ENCODE results near the gene CRELD2.

The CRELD2 gene

DNA sequence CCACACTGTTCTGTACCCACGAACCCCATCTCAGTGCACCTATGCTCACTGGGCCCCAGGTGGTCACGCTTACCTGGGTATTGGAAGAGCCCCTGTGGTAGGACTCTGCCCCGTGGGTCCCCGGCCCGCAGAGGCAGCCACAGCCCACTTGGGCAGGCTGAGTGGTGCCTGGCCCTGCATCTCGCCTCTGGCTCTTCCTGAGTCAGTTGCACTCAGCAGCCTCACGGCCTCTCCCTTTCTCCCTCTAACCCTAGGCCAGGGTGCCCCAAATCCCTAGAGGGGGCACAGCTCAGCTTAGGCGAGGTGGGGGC, 9.7 kb downstream of the CRELD2 start:
- H3K9me3 ChIP-seq (ENCODE audit: control insufficient read depth, low read depth, low read length): no peaks in the 10 kb centered on the region
- no peak overlapping the region for H3K27ac ChIP-seq (ENCODE audit: low read length)
- no peaks in the 10 kb centered on the region for H3K4me1 ChIP-seq (ENCODE audit: control insufficient read depth, low read depth, low read length)
- H3K4me3 ChIP-seq (ENCODE audit: low read length): no peak overlapping the region
- peaks cover 15% of the 10 kb centered on the region for H3K27me3 ChIP-seq (ENCODE audit: control insufficient read depth, insufficient read depth, low read length)
- H3K36me3 ChIP-seq (ENCODE audit: control insufficient read depth, low read depth, low read length): no peaks in the 10 kb centered on the region
- no peak overlapping the region for H3K9ac ChIP-seq (ENCODE audit: low read length)

GRCh38 chr22:49928555-49929210, 10.2 kb downstream of the CRELD2 start:
- H3K4me1 ChIP-seq (ENCODE audit: control insufficient read depth, low read depth, low read length): no peaks in the 10 kb centered on the region
- H3K9ac ChIP-seq (ENCODE audit: low read length): no peak overlapping the region
- H3K27me3 ChIP-seq (ENCODE audit: control insufficient read depth, insufficient read depth, low read length): peaks cover 15% of the 10 kb centered on the region
- H3K9me3 ChIP-seq (ENCODE audit: control insufficient read depth, low read depth, low read length): no peaks in the 10 kb centered on the region
- no peak overlapping the region for H3K27ac ChIP-seq (ENCODE audit: low read length)
- no peak overlapping the region for H3K4me3 ChIP-seq (ENCODE audit: low read length)
- no peaks in the 10 kb centered on the region for H3K36me3 ChIP-seq (ENCODE audit: control insufficient read depth, low read depth, low read length)

DNA sequence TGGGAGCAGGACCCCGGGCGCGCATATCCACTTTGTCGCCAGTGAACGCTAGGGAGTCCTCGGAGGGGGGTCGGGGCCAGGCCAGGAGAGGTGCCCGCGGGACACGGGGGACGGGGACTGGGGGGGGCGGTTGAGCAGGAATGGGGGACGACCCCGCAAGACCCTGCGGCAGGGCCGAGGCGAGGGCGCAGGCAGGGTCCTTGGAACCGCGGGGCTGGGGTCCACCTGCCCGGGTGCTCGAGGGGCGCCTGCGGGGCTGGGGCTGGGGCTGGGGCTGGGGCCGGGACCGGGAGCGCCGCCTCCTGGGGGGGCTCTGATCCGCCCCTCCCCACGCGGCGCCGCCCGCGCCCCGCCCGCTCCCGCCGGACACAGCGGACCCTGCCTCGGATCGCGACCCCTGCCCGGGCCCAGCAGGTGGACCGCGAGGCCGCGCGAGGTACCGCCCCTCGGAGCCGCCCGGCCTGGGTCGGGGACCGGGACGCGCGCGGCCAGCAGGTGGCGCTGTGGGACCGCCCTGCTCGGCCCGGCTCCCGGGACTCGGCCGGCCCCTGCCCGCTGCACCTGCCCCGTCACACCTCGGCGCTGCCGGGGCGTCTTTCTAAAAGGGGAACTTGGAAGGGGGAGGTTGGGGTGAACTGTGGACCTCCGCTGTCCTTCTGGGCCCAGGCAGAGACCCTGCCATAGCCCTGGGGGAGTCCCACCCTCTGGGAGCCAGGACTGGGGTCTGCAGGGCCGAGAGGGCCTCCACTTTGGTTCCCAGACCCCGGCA, 11.0 kb downstream of the CRELD2 start:
- no peak overlapping the region for H3K9ac ChIP-seq (ENCODE audit: low read length)
- peaks cover 15% of the 10 kb centered on the region for H3K27me3 ChIP-seq (ENCODE audit: control insufficient read depth, insufficient read depth, low read length)
- no peaks in the 10 kb centered on the region for H3K4me1 ChIP-seq (ENCODE audit: control insufficient read depth, low read depth, low read length)
- no peak overlapping the region for H3K4me3 ChIP-seq (ENCODE audit: low read length)
- H3K27ac ChIP-seq (ENCODE audit: low read length): no peak overlapping the region
- H3K36me3 ChIP-seq (ENCODE audit: control insufficient read depth, low read depth, low read length): no peaks in the 10 kb centered on the region
- no peaks in the 10 kb centered on the region for H3K9me3 ChIP-seq (ENCODE audit: control insufficient read depth, low read depth, low read length)

- Histone ChIP-seq H3K4me3 (ENCODE audit: low read length) (no peak overlapping the region), H3K27me3 (ENCODE audit: control insufficient read depth, insufficient read depth, low read length) (peaks cover 15% of the 10 kb centered on the region), H3K36me3 (ENCODE audit: control insufficient read depth, low read depth, low read length) (no peaks in the 10 kb centered on the region), H3K9me3 (ENCODE audit: control insufficient read depth, low read depth, low read length) (no peaks in the 10 kb centered on the region), H3K9ac (ENCODE audit: low read length) (no peak overlapping the region), H3K4me1 (ENCODE audit: control insufficient read depth, low read depth, low read length) (no peaks in the 10 kb centered on the region), H3K27ac (ENCODE audit: low read length) (no peak overlapping the region)
These were observed 11.7 kb downstream of the CRELD2 start for GRCh38 chr22:49929994-49930575.

DNA sequence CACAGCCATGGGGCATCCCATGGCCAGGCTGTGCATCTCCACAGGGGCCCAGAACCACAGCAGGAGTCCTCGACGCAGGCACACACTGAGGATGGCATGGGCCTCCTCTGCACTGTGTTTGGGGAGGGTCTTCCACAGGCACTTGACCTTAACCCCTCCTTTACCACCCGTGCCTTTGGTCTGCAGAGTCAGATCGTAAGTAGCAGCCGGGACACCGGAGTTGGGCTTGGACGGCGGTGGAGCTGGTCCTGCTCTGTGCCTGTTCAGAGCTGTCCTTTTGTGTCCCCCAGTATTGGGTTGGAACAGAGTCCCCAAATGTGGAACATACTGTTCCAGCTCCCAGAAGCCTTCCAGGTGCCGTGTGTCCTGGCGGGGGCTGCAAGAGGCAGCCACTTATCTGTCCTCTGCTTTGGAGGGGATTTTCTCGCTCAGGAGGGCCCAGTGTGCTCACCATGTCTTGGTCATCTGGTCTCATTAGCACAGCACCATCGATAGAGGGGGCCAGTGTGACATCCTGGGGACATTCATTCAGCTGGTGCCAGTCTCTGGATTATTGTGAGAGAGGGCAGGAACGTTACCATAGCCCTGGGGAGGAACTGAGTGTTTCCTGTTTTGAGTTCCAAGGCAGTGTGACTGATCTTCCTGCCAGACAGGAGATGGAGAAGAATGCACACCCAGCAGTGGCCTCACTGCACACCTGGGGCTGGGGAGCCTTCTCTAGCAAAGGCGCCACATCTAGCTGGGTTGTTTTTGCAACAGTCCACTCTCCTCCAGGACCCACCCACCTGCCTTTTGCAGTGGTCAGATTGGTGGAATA, 12.4 kb downstream of the CRELD2 start:
- Histone ChIP-seq H3K4me1 (ENCODE audit: control insufficient read depth, low read depth, low read length) (no peaks in the 10 kb centered on the region), H3K36me3 (ENCODE audit: control insufficient read depth, low read depth, low read length) (no peaks in the 10 kb centered on the region), H3K4me3 (ENCODE audit: low read length) (no peak overlapping the region), H3K9ac (ENCODE audit: low read length) (no peak overlapping the region), H3K9me3 (ENCODE audit: control insufficient read depth, low read depth, low read length) (no peaks in the 10 kb centered on the region), H3K27me3 (ENCODE audit: control insufficient read depth, insufficient read depth, low read length) (peaks cover 15% of the 10 kb centered on the region), H3K27ac (ENCODE audit: low read length) (no peak overlapping the region)

DNA sequence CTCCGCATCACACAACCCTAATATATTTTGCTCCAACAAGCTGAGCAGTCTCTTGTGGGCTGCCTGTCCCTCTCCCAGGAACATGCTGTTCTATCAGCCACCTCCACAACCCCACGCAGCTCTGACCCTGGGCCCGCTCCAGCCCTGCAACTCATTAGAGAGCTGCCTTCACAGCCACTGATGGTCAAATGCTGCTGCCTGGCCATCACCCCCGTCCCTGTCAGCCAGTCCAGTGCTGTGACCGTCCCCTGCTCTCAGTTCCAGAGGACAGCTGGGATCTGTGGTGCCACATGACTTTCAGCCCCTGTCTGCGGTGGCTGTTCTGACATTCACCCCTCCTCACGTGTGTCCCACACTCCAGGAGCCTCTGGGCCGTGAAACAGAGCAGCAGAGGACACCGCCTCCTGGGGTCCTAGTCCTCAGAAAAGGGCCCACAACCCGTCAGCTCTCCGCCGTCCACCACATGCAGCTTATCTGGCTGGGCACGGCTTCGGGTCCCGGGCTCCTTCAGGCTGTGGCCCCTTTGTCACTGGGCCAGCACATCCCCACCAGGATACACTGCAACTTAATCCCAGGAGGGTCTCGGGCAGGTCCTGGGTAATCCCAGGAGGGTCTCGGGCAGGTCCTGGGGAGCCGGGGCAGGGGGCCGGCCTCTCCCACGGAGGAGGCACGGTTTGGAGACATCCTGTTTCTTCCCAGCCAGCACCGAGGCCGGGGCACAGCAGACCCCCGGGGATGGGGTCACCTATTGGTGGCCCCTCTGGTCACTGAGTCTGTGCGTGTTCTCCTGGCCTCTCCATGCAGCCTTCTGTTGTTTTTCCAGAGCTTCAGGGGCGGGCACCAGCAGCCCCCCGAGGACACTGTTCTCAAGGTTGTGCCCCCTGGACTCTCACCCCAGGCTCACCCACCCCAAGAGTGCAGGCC, 15.1 kb downstream of the CRELD2 start:
- Histone ChIP-seq H3K9ac (ENCODE audit: low read length) (no peak overlapping the region), H3K4me3 (ENCODE audit: low read length) (no peak overlapping the region), H3K36me3 (ENCODE audit: control insufficient read depth, low read depth, low read length) (no peaks in the 10 kb centered on the region), H3K4me1 (ENCODE audit: control insufficient read depth, low read depth, low read length) (peaks cover 5% of the 10 kb centered on the region), H3K27me3 (ENCODE audit: control insufficient read depth, insufficient read depth, low read length) (peaks cover 15% of the 10 kb centered on the region), H3K9me3 (ENCODE audit: control insufficient read depth, low read depth, low read length) (no peaks in the 10 kb centered on the region), H3K27ac (ENCODE audit: low read length) (no peak overlapping the region)

GRCh38 chr22:49934160-49934890, 15.9 kb downstream of the CRELD2 start:
- Histone ChIP-seq H3K9ac (ENCODE audit: low read length) (no peak overlapping the region), H3K4me3 (ENCODE audit: low read length) (peak overlapping the region; percentile 17), H3K4me1 (ENCODE audit: control insufficient read depth, low read depth, low read length) (peaks cover 5% of the 10 kb centered on the region), H3K27me3 (ENCODE audit: control insufficient read depth, insufficient read depth, low read length) (peaks cover 15% of the 10 kb centered on the region), H3K27ac (ENCODE audit: low read length) (no peak overlapping the region), H3K9me3 (ENCODE audit: control insufficient read depth, low read depth, low read length) (no peaks in the 10 kb centered on the region), H3K36me3 (ENCODE audit: control insufficient read depth, low read depth, low read length) (no peaks in the 10 kb centered on the region)

GRCh38 chr22:49934891-49935557, 16.6 kb downstream of the CRELD2 start:
- Histone ChIP-seq H3K27ac (ENCODE audit: low read length) (no peak overlapping the region), H3K36me3 (ENCODE audit: control insufficient read depth, low read depth, low read length) (no peaks in the 10 kb centered on the region), H3K4me1 (ENCODE audit: control insufficient read depth, low read depth, low read length) (peaks cover 5% of the 10 kb centered on the region), H3K27me3 (ENCODE audit: control insufficient read depth, insufficient read depth, low read length) (peaks cover 10% of the 10 kb centered on the region), H3K9me3 (ENCODE audit: control insufficient read depth, low read depth, low read length) (no peaks in the 10 kb centered on the region), H3K9ac (ENCODE audit: low read length) (no peak overlapping the region), H3K4me3 (ENCODE audit: low read length) (peak overlapping the region; percentile 17)

- Histone ChIP-seq H3K9me3 (ENCODE audit: control insufficient read depth, low read depth, low read length) (no peaks in the 10 kb centered on the region), H3K4me3 (ENCODE audit: low read length) (no peak overlapping the region), H3K4me1 (ENCODE audit: control insufficient read depth, low read depth, low read length) (peaks cover 5% of the 10 kb centered on the region), H3K9ac (ENCODE audit: low read length) (no peak overlapping the region), H3K36me3 (ENCODE audit: control insufficient read depth, low read depth, low read length) (no peaks in the 10 kb centered on the region), H3K27me3 (ENCODE audit: control insufficient read depth, insufficient read depth, low read length) (peaks cover 4% of the 10 kb centered on the region), H3K27ac (ENCODE audit: low read length) (no peak overlapping the region)
These were observed 17.1 kb downstream of the CRELD2 start for GRCh38 chr22:49935561-49935960.
